ENCODE measurements around the gene PTPRG. TPM values are rescaled to one million over a fixed set of nuclear protein-coding genes. Genes with fewer than 3 reads are reported as not detected.

The PTPRG gene
- total and polyA plus RNA-seq, 10 of the 15 experiments (the other 5 are each of a cell fraction or from before 2014, with no cell fraction given), result 0.29 to 20.7 (median 1.4) TPM

DNA sequence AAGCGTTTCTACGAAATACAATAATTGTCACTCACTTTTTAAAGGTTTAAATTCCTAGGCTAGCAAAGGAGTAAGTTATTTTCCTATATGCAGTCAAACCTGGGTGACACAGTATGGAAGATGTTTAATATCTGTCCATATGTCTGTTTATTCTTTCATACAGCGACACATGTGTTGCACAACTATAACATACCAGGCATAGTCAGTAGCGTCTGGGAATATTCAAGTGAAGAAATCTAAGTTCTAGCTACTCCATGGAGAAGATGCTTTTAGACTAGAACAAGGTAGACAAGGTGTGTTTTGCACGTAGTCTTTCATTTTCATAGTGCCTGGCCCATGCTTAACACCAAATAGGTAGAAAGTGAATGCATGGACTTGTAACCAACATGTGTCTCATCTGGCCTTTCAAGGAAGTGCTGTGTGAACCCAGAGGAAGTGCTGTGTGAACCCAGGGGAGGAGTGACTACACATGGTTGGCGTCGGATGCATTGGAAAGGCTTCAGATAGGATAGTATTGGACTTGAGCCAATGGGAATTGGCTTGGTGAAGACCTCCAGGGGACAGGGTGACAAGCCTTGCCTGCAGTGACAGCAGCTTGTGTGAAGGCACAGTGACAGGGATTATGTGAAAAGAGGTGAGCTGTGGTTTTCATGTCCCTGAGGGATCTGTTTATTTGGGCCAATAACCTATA lies 267.0 kb downstream of the PTPRG start (continued):
- TF ChIP-seq SMC3 (IDR thresholded peaks at IDR 0.05; ENCODE audit: borderline replicate concordance, low read length) (no peak), IKZF2 (IDR thresholded peaks at IDR 0.05) (no peak), MTA3 (IDR thresholded peaks at IDR 0.05; ENCODE audit: borderline replicate concordance, low read length) (no peak), EED (IDR thresholded peaks at IDR 0.05; ENCODE audit: low read depth) (no peak)

DNA sequence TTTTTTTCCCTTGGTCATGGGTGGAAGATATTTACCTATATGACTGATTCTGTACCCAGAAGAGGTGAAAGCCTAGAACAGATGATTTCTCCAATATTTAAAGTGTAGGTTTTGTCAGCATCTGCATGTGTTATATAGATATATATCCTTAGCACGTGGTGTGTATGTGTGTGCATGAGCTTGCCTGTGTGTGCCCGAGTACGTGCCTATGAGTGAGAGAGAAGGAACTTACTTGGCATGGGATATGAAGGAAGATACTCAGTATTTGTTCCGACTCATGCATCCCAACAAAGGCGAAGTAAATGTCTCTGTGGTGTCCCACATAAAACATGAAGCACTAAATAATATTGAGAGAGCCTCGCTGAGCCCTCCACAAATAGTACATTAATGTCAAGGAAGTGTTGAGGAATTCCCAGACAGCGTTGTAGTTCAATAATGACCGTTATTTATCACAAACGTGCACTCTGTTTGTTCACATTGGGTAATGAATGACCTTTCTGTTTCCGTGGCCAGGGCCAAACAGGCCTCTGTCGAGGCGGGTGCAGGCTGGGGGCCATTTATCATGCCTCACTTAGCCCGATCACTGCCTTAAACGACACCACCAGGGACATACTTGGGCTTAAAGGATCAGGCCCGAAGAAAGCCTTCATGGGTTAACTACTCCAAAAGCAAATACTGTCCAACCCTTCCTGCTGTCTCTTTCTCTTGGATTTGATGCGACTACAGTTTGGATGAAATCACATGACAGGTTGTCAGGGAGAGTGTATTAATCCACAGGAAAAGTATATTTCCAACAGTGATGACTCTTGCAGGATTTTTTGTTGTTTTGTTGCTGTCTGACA lies 267.7 kb downstream of the PTPRG start:
- BruUV-seq (replicated peaks), result no TSS peak
- Histone ChIP-seq H2AFZ (ENCODE audit: control insufficient read depth, low read depth, low read length) (no peak overlapping the region), H3K9me3 (replicated peaks; ENCODE audit: control insufficient read depth, insufficient read depth, low read length) (no peaks in the 10 kb centered on the region), H3K79me2 (ENCODE audit: control insufficient read depth, insufficient read depth, low read length) (no peaks in the 10 kb centered on the region), H3K9ac (ENCODE audit: control insufficient read depth, insufficient read depth, low read length) (no peak overlapping the region), H3K4me1 (ENCODE audit: control insufficient read depth, insufficient read depth, low read length) (no peaks in the 10 kb centered on the region), H4K20me1 (ENCODE audit: control insufficient read depth, insufficient read depth) (no peaks in the 10 kb centered on the region), H3K27ac (ENCODE audit: control insufficient read depth, insufficient read depth) (no peak overlapping the region), H3K27me3 (replicated peaks in 1 of 2; ENCODE audit: control insufficient read depth in 2 of 2, insufficient read depth in 2 of 2, low read length in 1 of 2) (no peaks in the 10 kb centered on the region), H3K4me2 (ENCODE audit: control insufficient read depth, insufficient read depth) (no peak overlapping the region), H3K36me3 (ENCODE audit: control insufficient read depth in 2 of 2, insufficient read depth in 2 of 2, low read length in 1 of 2) (no peaks in the 10 kb centered on the region), H3K4me3 (no peak overlapping the region)
- POLR2A ChIA-PET, result no interaction called here
- SMC1A ChIA-PET (ENCODE audit: uncharacterized antibody, unreplicated experiment), result interaction anchor here (0.6 to 1.6 kb wide), 5 partner anchors 10 to 358 kb away, joined by 3 to 5 read pairs (median 3); no protein-coding TSS in a partner anchor
- CTCF ChIA-PET, result interaction anchor here (0.6 to 1.6 kb wide), 3 partner anchors 8 to 113 kb away, joined by 3 to 5 read pairs (median 4); no protein-coding TSS in a partner anchor
- intact Hi-C loops (cut with micrococcal nuclease; ENCODE audit: unreplicated experiment) (no loop called here), in situ Hi-C loops (cut with MboI) (no loop called here)
- WGBS (ENCODE audit: insufficient coverage, insufficient replicate concordance, low lambda C conversion rate, missing lambda C conversion rate), result 31% methylated on average over 16 of the region's 16 CpGs
- RAD21 ChIA-PET (ENCODE audit: unreplicated experiment), result interaction anchor here (1.5 kb wide), 1 partner anchor 10 kb away, joined by 4 read pairs; no protein-coding TSS in a partner anchor
- no peak for ATAC-seq
- no peak for DNase-seq (ENCODE audit: low read depth, low spot score)
- no peak for FAIRE-seq
- TF ChIP-seq, protein P1, sequence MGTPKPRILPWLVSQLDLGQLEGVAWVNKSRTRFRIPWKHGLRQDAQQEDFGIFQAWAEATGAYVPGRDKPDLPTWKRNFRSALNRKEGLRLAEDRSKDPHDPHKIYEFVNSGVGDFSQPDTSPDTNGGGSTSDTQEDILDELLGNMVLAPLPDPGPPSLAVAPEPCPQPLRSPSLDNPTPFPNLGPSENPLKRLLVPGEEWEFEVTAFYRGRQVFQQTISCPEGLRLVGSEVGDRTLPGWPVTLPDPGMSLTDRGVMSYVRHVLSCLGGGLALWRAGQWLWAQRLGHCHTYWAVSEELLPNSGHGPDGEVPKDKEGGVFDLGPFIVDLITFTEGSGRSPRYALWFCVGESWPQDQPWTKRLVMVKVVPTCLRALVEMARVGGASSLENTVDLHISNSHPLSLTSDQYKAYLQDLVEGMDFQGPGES (IDR thresholded peaks at IDR 0.05), result no peak
- no peak for TF ChIP-seq POU2F2 (IDR thresholded peaks at IDR 0.05; ENCODE audit: borderline replicate concordance, low read depth, low read length)
- no peak for TF ChIP-seq MEF2A (IDR thresholded peaks at IDR 0.05; ENCODE audit: insufficient read depth, low read depth, low read length)
- no peak for TF ChIP-seq KDM1A (IDR thresholded peaks at IDR 0.05; ENCODE audit: borderline replicate concordance)
- no peak for TF ChIP-seq BHLHE40 (IDR thresholded peaks at IDR 0.05; ENCODE audit: borderline replicate concordance in 1 of 2, low read depth in 2 of 2, low read length in 1 of 2)
- no peak for TF ChIP-seq CHD4 (IDR thresholded peaks at IDR 0.05)
- no peak for TF ChIP-seq WRNIP1 (IDR thresholded peaks at IDR 0.05; ENCODE audit: borderline replicate concordance, low read depth, low read length)
- TF ChIP-seq MEF2B (IDR thresholded peaks at IDR 0.05; ENCODE audit: partially characterized antibody, poor library complexity, severe bottlenecking), result no peak
- TF ChIP-seq CREB1 (IDR thresholded peaks at IDR 0.05; ENCODE audit: low read depth), result no peak
- TF ChIP-seq EGR1 (IDR thresholded peaks at IDR 0.05; ENCODE audit: borderline replicate concordance in 1 of 2, low read depth in 2 of 2, low read length in 2 of 2), result no peak
- TF ChIP-seq, protein P2, sequence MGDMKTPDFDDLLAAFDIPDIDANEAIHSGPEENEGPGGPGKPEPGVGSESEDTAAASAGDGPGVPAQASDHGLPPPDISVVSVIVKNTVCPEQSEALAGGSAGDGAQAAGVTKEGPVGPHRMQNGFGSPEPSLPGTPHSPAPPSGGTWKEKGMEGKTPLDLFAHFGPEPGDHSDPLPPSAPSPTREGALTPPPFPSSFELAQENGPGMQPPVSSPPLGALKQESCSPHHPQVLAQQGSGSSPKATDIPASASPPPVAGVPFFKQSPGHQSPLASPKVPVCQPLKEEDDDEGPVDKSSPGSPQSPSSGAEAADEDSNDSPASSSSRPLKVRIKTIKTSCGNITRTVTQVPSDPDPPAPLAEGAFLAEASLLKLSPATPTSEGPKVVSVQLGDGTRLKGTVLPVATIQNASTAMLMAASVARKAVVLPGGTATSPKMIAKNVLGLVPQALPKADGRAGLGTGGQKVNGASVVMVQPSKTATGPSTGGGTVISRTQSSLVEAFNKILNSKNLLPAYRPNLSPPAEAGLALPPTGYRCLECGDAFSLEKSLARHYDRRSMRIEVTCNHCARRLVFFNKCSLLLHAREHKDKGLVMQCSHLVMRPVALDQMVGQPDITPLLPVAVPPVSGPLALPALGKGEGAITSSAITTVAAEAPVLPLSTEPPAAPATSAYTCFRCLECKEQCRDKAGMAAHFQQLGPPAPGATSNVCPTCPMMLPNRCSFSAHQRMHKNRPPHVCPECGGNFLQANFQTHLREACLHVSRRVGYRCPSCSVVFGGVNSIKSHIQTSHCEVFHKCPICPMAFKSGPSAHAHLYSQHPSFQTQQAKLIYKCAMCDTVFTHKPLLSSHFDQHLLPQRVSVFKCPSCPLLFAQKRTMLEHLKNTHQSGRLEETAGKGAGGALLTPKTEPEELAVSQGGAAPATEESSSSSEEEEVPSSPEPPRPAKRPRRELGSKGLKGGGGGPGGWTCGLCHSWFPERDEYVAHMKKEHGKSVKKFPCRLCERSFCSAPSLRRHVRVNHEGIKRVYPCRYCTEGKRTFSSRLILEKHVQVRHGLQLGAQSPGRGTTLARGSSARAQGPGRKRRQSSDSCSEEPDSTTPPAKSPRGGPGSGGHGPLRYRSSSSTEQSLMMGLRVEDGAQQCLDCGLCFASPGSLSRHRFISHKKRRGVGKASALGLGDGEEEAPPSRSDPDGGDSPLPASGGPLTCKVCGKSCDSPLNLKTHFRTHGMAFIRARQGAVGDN (IDR thresholded peaks at IDR 0.05), result no peak
